HG02678 (cell line): Measurements from ENCODE around the gene TSEN15.
A peak's percentile ranks its signal among the peaks of the same experiment; 100 is the strongest.

Experiments
- ATAC-seq: cut with Tn5 transposase; IDR thresholded peaks from one replicate; pipeline ENCODE4 v1.9.1; 2021; ENCODE audit warnings: mild to moderate bottlenecking, moderate library complexity; ENCODE audit not compliant: unreplicated experiment

The TSEN15 gene

DNA sequence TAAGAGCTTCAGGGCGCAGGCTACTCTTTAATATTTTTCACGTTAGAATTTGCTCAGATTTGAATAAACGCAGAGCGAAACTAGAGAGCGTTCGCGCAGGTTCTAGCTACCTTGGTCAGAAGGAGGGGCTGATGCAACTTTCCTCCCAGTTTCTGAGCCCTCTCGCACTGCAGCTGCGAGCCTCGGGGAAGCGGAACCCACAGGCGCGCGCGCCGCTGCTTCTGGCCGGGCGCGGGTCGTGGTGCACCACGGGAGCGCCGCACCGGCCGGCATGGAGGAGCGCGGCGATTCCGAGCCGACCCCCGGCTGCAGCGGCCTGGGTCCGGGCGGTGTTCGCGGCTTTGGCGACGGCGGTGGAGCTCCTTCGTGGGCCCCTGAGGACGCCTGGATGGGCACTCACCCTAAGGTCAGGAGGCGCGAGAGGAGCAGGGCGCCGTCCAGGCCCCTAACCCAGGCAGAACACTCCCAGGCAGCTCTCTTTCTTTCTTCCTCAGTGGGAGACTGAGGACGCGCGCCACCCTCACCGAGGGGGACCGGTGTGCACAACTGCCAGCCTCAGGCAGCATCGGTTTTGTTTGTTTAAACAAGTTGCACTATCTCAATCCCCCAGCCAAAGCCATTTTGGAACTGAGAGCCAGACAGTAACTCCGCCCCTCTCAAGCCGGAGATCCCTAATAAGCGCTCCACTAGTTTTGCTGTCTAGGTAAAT, at the start of gene TSEN15:
Gene TSEN15 (plus strand): TSS at position 246 of the 709 bp plus-strand sequence. CDS start 26 bp downstream, at position 272.
- peak; percentile 99 for ATAC-seq

DNA sequence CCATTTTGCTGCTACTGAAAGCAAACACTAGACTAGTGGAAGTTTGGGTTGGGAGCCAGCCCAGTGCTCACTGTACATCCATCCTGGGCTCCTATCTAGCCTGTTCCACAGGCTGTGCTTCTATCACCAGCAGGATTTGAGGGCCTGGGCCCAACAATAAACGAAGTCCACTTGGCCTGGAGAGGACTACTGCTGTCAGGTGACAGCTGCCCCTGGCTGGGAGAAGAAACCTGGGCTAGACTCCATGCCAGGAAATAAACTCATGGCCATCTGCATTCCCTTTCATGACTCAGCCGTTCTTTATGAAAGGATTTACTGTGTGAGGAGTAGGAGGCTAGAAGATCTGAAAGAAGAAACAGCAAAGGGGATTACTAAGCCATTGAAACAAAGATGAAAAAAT, 49.5 kb upstream of the TSEN15 start:
- no peak for ATAC-seq

DNA sequence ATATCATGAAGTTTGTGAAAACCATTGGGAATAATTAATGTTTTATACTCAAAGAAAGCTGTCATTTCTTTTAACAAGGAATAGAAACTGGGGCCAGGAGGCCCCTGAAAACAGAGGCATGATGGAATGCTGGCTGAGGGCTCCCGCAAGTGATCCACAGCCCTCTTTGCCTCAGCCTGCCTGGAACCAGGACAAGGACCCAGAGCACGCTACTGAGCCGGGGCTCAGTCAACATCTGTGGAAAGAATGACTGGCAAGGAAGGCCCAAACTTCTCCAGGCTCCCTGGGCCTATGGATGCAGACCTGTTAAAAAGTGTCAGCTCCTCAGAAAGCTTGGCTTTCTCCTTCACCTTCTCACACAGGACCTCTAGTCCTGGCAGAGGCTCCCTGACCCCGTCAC, 46.6 kb upstream of the TSEN15 start:
- ATAC-seq: no peak

DNA sequence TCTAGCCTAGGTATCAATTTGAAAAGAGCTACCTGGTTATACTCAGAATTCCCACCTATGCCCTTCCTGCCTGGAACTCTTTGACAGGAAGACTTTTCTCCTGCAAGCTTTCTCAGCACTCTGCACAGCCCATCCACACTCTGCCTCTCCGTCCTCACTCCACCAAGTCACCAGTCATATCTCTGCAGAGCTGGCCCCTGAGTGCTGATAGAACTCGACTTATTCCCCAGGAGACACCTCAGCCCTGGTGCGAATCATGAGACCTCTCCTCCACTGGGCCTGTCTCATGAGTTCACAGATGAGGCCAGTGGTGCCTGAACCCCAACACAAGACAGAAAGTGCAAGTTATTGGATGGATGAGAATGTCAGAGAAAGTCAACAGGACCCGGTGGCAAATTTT, 46.0 kb upstream of the TSEN15 start:
- ATAC-seq: no peak

DNA sequence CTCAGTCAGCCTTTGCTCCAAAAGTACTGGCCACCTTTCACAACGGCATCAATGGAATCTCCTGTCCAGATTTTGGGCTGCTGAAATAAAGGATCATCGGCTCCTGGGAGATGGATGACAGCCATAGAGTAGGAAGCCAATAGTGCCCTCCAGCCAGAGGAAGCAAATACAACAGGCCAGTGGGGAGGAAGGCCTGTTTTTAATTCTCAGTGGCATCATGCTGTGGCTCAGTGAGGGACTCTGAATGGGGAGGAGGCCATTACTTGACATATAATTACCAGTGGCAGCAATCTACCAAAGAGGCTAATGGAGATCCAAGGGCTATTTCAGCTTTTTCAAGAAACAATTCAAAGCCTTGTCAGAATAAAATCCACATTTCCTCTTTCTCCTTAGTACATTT, 40.7 kb upstream of the TSEN15 start:
- no peak for ATAC-seq

DNA sequence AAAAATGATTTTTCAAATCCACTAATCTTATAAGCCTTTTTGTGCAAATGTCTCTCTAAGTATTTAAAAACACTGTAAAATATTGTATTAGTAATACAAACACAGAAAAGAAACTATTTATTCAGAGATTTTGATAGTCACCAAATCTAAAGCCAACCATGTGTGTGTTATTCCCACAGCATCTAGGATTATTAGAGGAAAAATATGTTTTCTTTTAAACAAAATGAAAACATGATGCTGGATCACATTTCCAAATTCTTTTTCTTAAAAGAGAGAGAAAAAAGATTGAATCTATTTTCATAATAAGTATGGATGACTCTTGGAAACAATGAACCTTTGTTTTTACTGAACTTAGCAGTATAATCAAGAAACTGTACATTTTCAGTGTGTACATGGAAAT, 39.3 kb upstream of the TSEN15 start:
- ATAC-seq: no peak

DNA sequence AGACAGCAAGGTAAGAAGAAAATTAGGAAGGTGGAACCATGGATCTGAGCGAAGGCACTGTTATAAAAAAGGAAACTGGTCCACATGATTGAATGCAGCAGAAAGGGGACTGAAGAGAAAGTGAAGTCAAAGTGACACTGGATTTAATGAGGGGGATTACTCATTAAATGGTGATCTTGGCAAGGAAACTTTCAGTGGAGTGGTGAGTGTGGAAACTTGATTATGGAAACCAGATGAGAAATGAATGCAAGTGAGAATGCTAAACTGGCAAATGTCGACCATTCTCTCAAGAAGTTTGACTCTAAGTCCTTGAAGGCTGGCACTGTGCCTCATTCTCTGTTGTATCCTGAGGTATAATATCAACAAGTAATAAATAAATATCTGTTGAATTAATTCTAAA, 37.3 kb upstream of the TSEN15 start:
- ATAC-seq: no peak

DNA sequence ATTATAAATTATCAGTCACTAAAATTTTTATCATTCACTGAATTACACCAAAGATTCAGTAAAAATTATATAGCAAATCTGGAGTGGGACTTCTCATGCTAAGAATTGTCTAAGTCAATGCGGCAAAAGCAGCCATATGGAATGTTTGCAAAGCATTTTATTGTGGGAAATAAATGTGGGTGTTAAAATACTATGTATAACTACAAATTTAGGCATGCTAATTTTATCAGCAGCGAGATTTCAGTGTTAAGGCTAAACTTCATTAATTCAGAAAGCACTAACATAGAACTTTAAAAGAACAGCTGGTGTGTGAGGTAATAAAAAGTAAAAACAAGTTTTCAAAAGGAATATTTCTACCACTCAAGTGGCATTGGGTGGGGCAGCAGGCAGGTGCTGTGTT, 35.4 kb upstream of the TSEN15 start:
- ATAC-seq: no peak

DNA sequence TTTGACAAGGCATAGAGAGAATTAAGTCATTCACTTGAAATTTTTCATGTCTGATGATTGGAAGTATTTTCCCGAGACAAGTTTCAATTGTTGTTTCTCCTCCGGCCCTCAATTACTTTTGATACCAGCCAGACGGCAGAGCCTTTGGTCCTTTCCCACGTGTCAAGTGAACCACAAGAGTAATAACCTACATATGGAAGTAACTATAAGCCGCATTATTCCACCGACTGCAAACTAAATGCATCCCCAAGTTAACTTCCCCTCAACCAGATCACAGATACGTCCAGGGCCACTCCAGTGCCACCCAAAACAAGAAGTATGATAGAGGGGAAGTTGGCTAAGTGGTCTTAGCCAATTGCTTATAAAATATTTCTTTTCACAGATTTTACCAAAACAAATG, 34.2 kb upstream of the TSEN15 start:
- ATAC-seq: no peak

DNA sequence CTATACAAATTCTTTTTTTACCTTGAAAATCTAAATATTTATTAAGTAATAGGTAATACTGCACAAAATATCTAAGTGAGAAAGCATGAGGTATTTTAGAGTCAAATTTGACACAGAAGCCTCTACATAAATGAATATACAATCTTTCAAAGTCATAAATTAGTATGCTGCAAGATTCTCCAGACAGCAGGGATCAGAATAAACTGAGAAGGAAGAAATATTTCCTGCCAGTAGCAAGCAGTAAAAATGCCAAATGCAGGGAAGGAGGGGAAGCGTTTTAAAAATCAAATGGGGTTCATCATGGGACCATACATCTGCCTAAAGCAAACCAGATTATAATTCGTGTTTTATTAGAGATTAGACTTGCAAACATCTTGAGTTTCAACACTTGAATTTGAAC, 32.9 kb upstream of the TSEN15 start:
- no peak for ATAC-seq

DNA sequence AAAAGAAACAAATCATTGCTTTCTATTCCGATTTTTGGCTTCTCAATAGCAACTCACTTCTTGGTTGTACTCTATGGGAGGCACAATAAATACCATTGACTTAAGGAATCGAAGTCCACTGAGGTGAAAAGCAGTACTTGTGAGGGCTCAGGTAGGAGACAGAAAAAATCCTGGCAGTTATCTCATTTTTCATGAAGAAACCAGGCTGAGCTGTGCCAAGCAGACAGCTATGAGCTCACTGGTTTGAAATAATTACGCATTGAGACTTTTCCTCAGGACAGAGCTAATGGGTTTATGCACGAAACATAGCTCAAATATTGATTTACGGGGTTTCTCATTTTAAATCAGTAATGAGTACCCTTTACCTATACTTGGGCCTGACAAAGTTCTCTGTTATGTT, 32.5 kb upstream of the TSEN15 start:
- no peak for ATAC-seq

DNA sequence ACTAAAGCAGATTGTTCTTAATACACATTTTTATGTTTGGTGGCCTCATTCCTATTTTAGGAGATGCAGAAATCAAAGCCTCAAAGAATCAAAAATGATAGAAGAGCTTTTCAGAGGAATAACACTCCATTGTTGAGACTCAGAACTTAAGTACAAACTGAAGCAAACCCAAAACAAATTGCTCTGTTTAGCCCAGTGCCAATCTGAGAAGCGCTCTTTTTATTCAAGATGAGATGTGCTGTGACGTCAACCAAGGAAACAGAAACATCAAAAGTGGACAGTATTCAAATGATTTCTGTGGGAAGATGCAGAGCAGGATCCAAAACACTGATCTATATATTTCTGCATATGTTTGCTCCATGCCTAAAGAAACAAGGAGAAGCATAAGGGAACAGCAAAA, 32.0 kb upstream of the TSEN15 start:
- no peak for ATAC-seq

DNA sequence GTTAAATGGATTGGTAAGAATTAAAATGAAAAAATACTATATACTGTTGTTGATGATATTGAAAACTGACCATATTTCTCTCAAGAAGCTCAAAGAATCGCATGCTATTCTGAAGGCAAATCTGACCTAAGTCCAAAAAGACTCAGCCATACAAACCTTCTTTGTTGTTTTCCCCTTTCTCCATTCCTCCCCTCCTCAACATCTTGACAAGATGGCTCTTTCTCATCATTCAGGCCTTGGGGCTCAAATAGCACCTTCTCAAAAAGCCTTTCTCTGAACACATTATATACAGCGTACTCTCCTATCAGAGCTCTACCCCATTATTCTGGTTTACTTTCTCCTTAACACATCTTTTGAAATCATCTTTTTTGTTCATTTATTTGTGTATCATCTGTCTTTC, 31.2 kb upstream of the TSEN15 start:
- no peak for ATAC-seq

DNA sequence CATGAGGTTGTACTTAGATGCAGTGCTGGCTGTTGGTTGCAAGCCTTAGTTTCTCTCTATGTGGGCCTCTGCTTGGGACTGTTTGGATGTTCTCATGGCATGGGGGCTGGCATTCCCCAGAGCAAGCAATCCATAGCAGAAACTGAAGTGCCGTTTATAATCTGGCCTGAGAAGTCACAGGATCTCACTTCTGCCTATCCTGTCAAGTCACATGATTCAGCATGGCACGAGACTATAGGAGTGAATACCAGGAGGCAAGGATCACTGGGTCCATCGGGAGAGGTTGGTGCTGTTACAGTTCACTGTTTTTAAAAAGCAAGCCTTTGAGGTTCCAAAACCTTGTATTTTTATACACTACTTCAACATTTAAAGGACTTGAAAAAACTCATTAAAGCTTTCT, 30.7 kb upstream of the TSEN15 start:
- ATAC-seq: no peak

DNA sequence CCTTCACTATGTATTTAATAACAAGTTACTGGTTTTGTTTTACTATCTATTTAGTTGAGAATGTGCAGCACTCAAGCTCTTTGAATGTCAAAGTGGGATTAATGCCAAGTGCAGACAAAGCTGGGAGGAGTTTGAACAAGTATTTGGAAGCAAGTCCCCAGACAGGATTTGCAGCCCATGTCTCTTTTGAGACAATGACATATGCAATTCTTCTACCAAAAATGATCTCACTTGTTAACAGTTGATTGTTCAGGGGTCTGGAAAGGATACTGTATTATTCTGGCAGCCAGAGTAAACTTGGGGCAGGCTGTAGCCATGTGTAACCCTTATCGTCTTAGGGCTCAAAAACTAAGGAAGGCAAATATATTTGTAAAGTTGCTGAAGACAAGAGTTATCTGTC, 29.8 kb upstream of the TSEN15 start:
- ATAC-seq: no peak

DNA sequence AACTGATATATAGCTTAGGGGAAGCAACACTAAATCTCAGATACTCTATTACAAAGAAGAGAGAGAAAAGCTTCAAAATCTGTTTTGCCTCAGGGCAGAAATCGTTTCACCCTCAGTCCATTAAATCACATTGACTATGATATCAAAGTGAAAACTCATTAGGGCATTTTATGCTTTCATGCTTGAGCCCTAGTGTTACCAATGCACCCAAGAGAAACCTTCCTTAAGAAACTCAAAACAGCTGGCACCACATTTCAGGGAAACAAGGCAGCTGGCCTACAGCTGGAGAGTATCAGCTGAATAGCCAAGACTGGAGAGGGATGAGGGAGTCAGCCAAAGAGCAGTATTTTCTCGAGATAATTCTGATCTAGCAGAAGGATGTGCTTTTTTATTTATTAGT, 28.9 kb upstream of the TSEN15 start:
- no peak for ATAC-seq

DNA sequence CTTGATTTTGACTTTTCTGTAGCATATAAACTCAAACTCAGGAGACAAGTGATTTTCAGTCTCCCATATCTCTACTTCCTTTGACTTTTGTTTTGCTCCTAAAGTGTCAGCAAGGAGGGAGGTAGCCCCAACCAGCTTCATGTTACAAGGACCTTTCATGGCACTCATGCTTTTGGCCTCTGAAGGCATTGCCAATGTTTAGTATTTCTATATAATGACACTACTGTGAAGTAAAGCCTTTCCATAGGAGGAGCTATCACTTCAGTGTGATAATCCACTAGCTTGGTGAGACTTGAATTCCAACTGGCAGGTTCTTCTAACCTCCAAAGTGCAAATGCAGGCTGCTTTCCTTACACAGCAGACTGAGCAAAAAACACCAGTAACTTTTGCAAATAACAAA, 28.4 kb upstream of the TSEN15 start:
- ATAC-seq: no peak

DNA sequence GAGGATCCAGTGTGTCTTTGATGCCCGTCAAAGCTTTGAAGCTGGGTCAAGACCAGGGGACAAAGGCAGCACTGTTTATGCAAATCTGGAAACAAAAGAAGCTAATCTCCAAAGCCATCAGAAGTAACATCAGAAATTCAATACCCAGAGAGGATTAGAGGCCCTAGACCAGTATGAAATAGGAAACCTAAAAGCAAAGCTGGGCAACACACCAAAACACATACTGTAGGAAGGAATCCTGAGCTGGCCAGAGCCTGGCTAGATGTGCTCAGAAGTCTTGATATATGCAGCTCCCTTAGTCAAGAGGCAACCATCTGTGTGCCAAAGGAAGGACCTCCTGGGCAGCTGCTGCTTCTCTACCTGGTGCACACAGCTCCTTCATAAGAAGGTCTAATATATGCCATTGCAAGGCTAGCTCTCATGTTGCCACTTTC, 26.3 kb upstream of the TSEN15 start:
- ATAC-seq: no peak

DNA sequence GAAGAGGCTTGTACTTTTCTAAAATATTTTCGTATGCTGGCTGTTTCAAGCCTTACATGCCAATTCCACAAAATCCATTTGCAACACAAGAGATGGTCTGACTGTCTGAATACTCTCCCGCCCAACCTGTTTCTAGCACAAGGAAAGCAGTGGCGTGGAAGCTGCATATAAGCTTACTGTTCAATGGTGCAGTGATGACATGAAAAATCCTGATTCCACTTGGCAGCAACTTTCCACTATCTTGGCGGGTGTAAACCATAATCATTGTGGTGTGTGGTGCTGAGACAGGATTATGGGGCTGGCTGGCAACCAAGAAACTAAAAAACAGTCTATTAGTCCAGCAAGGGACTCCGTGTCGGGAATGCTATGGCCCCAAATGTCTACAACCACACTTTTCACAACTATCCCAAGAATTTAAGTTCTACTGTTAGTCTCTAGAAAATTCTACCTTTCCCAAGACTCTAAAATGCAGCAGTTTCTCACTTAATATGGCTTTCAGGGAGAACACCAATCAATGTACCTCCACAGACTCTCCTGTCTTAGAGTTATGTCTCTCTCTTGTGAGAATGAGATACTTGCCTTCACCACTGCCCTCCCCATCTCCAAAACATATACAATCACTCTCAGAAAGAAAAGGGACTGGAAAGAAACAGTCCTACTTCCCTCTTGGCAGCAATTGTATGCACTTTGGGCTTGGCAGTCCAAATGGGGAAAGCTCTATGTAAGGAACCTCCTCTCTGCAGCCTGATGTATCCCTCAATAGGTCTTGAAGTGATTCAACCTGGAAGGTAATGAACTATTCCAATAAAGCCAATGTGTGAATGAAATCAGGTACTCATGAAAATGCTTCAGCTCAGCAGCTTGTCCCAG, 23.5 kb upstream of the TSEN15 start:
- ATAC-seq: no peak

DNA sequence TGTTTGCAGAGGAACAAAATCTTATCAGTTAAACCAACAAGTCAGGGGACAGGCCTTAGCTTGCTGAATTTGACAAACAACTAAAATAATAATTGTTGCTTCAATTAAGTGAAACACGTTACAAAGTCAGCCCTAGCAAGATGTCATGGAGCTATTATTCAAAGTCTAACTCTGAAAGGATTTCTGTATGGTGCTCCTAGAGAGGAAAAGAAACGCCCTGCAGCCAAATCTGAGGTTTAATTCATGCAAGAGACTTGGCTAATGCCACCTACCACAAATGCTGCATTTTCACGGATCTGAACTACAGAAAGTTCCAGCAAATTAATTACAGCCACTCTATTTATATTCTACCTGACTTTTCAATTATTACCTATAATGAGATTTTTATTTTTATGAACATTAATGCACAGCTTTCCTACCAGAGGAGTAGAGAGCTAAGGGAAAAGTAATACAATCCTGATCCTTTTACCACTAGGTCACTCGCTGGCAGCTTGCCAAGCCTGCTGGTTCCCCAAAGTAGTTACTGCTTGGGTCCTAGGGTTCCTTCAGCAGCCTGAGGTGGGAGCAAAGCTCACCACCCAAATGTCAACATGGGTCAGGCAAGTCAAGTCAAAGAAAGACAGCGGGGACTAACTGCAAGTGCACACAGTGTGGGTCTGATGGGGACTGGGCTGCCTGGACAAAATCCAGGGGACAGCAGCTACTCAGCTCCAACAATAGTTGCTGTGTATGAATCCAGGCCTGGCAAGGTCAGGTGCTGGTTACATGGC, 22.5 kb upstream of the TSEN15 start:
- no peak for ATAC-seq

DNA sequence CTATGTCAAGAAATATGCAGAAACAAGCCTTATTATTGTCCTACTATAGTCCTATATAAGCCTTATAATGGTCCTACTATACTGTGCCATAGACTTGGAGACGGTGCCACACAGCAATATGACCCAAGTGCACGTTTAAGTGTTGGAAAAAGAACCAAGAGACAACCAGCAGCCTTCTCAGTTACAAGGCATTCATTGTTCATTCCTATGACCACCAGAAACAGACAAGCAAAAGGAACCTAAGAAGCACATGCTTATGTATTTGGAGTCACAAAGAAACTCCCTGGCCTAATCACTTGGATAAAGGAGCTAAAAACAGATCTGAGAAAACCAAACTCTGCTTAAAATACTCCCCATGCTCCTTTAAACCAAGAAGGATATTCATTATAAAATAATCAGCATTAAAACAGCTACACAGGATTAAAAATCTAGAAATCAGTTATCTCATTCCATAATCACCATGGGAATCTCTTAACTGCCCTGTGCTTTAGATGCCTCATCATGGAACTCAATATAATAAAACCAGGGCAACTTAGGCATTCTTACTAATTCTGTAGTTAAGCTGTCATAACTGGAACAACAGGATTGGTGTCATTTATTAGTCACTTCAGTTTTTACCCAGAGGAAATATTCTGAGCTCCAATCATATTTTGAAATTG, 21.0 kb upstream of the TSEN15 start:
- no peak for ATAC-seq
